GM23338 (cell line): ENCODE measurements around the gene SCAMP5. TPM values are rescaled to one million over a fixed set of nuclear protein-coding genes. Genes with fewer than 3 reads are reported as not detected.

Experiments
- ATAC-seq: fragments of 200-7000 bp; cut with Tn5 transposase; 3 replicates; pipeline ENCODE4 v1.9.1; 2020
- DNase-seq: peaks from one replicate; pipeline ENCODE4 v3.0.0-alpha.2; 2015; ENCODE audit warnings: low spot score
- H2AFZ ChIP-seq: fragments of 200-600 bp; sonication (generic); 2 replicates; pipeline ENCODE4 v1.8.0; 2016; ENCODE audit warnings: antibody characterized with exemption, mild to moderate bottlenecking, moderate library complexity
- H3F3A ChIP-seq: fragments of 200-600 bp; sonication (generic); replicated peaks from 2 replicates; pipeline ENCODE4 v1.8.0; 2017; ENCODE audit warnings: antibody characterized with exemption, mixed run types, low read depth
- H3K27ac ChIP-seq: fragments of 200-600 bp; sonication (generic); 2 replicates; pipeline ENCODE4 v1.6.1; 2016; ENCODE audit warnings: low read depth
- H3K27me3 ChIP-seq: fragments of 200-600 bp; sonication (generic); 2 replicates; pipeline ENCODE4 v1.8.0; 2016; ENCODE audit warnings: mild to moderate bottlenecking, mixed run types, moderate library complexity; ENCODE audit not compliant: insufficient read depth
- H3K36me3 ChIP-seq: fragments of 200-600 bp; sonication (generic); 2 replicates; pipeline ENCODE4 v1.8.0; 2016; ENCODE audit warnings: mild to moderate bottlenecking; ENCODE audit not compliant: insufficient read depth
- H3K4me1 ChIP-seq: fragments of 200-600 bp; sonication (generic); 2 replicates; pipeline ENCODE4 v1.8.0; 2016; ENCODE audit warnings: mild to moderate bottlenecking, moderate library complexity; ENCODE audit not compliant: insufficient read depth
- H3K4me2 ChIP-seq: fragments of 200-600 bp; sonication (generic); 2 replicates; pipeline ENCODE4 v1.7.1; 2017; ENCODE audit warnings: mixed run types
- H3K4me3 ChIP-seq: fragments of 200-600 bp; sonication (generic); 2 replicates; pipeline ENCODE4 v1.6.1; 2016; ENCODE audit warnings: mixed run types
- H3K79me2 ChIP-seq: fragments of 200-600 bp; sonication (generic); replicated peaks from 2 replicates; pipeline ENCODE4 v1.8.0; 2017; ENCODE audit warnings: mild to moderate bottlenecking; ENCODE audit not compliant: insufficient read depth
- H3K9me2 ChIP-seq: fragments of 200-600 bp; sonication (generic); 2 replicates; pipeline ENCODE4 v1.8.0; 2017; ENCODE audit not compliant: insufficient read depth
- H4K20me1 ChIP-seq: fragments of 200-600 bp; sonication (generic); replicated peaks from 2 replicates; pipeline ENCODE4 v1.8.0; 2017; ENCODE audit warnings: mild to moderate bottlenecking; ENCODE audit not compliant: insufficient read depth
- H3K27ac Mint-ChIP-seq: 2 replicates; pipeline ENCODE4 v1.8.0; 2020; ENCODE audit warnings: inconsistent platforms, mild to moderate bottlenecking, moderate library complexity, mixed read lengths
- H3K27me3 Mint-ChIP-seq: 3 replicates; pipeline ENCODE4 v1.8.0; 2022; ENCODE audit warnings: low read depth, mild to moderate bottlenecking, moderate library complexity, mixed read lengths, inconsistent platforms; ENCODE audit not compliant: insufficient read depth, poor library complexity
- H3K36me3 Mint-ChIP-seq: 3 replicates; pipeline ENCODE4 v1.8.0; 2021; ENCODE audit warnings: low read depth, mild to moderate bottlenecking, inconsistent platforms, moderate library complexity, mixed read lengths
- H3K4me1 Mint-ChIP-seq: 3 replicates; pipeline ENCODE4 v1.8.0; 2020; ENCODE audit warnings: mild to moderate bottlenecking, inconsistent platforms, mixed read lengths
- H3K4me3 Mint-ChIP-seq: 3 replicates; pipeline ENCODE4 v1.8.0; 2021; ENCODE audit warnings: moderate library complexity, mild to moderate bottlenecking, inconsistent platforms, mixed read lengths
- H3K9me3 Mint-ChIP-seq: 3 replicates; pipeline ENCODE4 v1.8.0; 2020; ENCODE audit warnings: moderate library complexity, mild to moderate bottlenecking, inconsistent platforms, mixed read lengths
- CREB1 ChIP-seq: fragments of 250-450 bp; sonication (Bioruptor Pico); IDR thresholded peaks from 2 replicates; pipeline ENCODE4 v1.5.0; 2020; ENCODE audit warnings: low read depth, mild to moderate bottlenecking, moderate library complexity
- CTCF ChIP-seq, 2 experiments: fragments of 200-600 bp in 1 of 2; sonication (generic) in 1 of 2; conservative IDR thresholded peaks; 2 replicates each; pipeline versions ENCODE4 v1.5.1 to v1.6.1; 2016 to 2017; ENCODE audit warnings: antibody characterized with exemption in 2 of 2, low read depth in 2 of 2, mild to moderate bottlenecking in 2 of 2, moderate library complexity in 1 of 2
- ETS1 ChIP-seq: IDR thresholded peaks from 2 replicates; pipeline ENCODE4 v1.6.1; 2016; ENCODE audit warnings: antibody characterized with exemption
- EZH2 ChIP-seq: fragments of 200-600 bp; sonication (generic); IDR thresholded peaks from one replicate; pipeline ENCODE4 v1.8.0; 2017; ENCODE audit warnings: antibody characterized with exemption, mild to moderate bottlenecking, low read depth; ENCODE audit not compliant: unreplicated experiment
- EZH2phosphoT487 ChIP-seq: fragments of 200-600 bp; sonication (generic); IDR thresholded peaks from one replicate; pipeline ENCODE4 v1.8.1; 2018; ENCODE audit warnings: antibody characterized with exemption; ENCODE audit not compliant: unreplicated experiment
- JUNB ChIP-seq: IDR thresholded peaks from one replicate; pipeline ENCODE4 v1.6.1; 2016; ENCODE audit warnings: antibody characterized with exemption; ENCODE audit not compliant: unreplicated experiment
- NANOG ChIP-seq: IDR thresholded peaks from 2 replicates; pipeline ENCODE4 v1.6.1; 2016; ENCODE audit warnings: antibody characterized with exemption, borderline replicate concordance
- POLR2AphosphoS5 ChIP-seq: IDR thresholded peaks from 2 replicates; pipeline ENCODE4 v1.6.1; 2016; ENCODE audit warnings: antibody characterized with exemption, low read depth
- STAT1 ChIP-seq: IDR thresholded peaks from one replicate; pipeline ENCODE4 v1.6.1; 2016; ENCODE audit warnings: antibody characterized with exemption; ENCODE audit not compliant: unreplicated experiment
- ZNF114 ChIP-seq: fragments of 250-450 bp; sonication (Bioruptor Pico); IDR thresholded peaks from 2 replicates; pipeline ENCODE4 v1.5.0; 2020; ENCODE audit warnings: mild to moderate bottlenecking, moderate library complexity
- ZNF331 ChIP-seq: fragments of 250-450 bp; sonication (Bioruptor Pico); IDR thresholded peaks from 2 replicates; pipeline ENCODE4 v1.5.0; 2020; ENCODE audit warnings: low read depth, mild to moderate bottlenecking, moderate library complexity
- ZNF462 ChIP-seq: fragments of 250-450 bp; sonication (Bioruptor Pico); IDR thresholded peaks from 2 replicates; pipeline ENCODE4 v1.5.0; 2020; ENCODE audit warnings: mild to moderate bottlenecking, moderate library complexity
- polyA plus RNA-seq: library from polyadenylated mRNA; unstranded; fragments of >200 nt; fragmentation: Nextera tagmentation; extraction: Ambion mirVana; gene quantifications from 2 replicates; pipeline ENCODE4 v1.2.1, GENCODE V29; 2016
- total RNA-seq: library from RNA; depleted of rRNA; stranded (reverse); fragments of >200 nt; shearing (Covaris generic); gene quantifications from 2 replicates; pipeline ENCODE4 v1.2.3, GENCODE V29; 2014

Gene SCAMP5
- total and polyA plus RNA-seq, 2 experiments from 2014 or later, result 12.8 to 43.3 TPM

- DNase-seq, result no peak
Observed at GRCh38 chr15:74967670-74968069, 27.7 kb upstream of the SCAMP5 start.

More at GRCh38 chr15:74967670-74968069, 27.7 kb upstream of the SCAMP5 start:
- Mint-ChIP-seq H3K4me1 (peaks cover 9% of the 10 kb centered on the region), H3K4me3 (no peak overlapping the region), H3K9me3 (no peaks in the 10 kb centered on the region; the same call in 2 of the 3 replicates), H3K27me3 (no peaks in the 10 kb centered on the region), H3K36me3 (no peaks in the 10 kb centered on the region), H3K27ac (no peak overlapping the region)
- Histone ChIP-seq H3F3A (no peaks in the 10 kb centered on the region), H3K4me3 (no peak overlapping the region), H3K4me2 (no peak overlapping the region), H3K27ac (no peak overlapping the region), H3K9me2 (no peaks in the 10 kb centered on the region), H3K4me1 (0 out of 2 replicates have a peak, but pooled peaks cover 3% of the 10 kb centered on the region), H3K27me3 (no peaks in the 10 kb centered on the region), H4K20me1 (no peaks in the 10 kb centered on the region), H3K79me2 (no peaks in the 10 kb centered on the region), H2AFZ (no peak overlapping the region), H3K36me3 (no peaks in the 10 kb centered on the region)
- ATAC-seq, result no peak
- no peak for TF ChIP-seq POLR2AphosphoS5
- no peak for TF ChIP-seq JUNB
- no peak for TF ChIP-seq ETS1
- TF ChIP-seq NANOG, result no peak
- TF ChIP-seq CREB1 (CRISPR knock-in tag), result no peak
- TF ChIP-seq ZNF331, result no peak
- no peak for TF ChIP-seq EZH2
- TF ChIP-seq CTCF (conservative IDR thresholded peaks at IDR 0.05; ENCODE audit: low read depth in 2 of 2), result no peak
- TF ChIP-seq ZNF114 (CRISPR knock-in tag), result no peak
- no peak for TF ChIP-seq ZNF462 (CRISPR knock-in tag)
- TF ChIP-seq STAT1, result no peak
- TF ChIP-seq EZH2phosphoT487, result no peak
